Measurements from ENCODE around the gene LZTS2.
A peak's percentile ranks its signal among the peaks of the same experiment; 100 is the strongest.

LZTS2 gene

GRCh38 chr10:101041252-101041761 is 41.7 kb downstream of the LZTS2 start:
- Histone ChIP-seq H3K9me3 (ENCODE audit: low read depth, low read length) (no peaks in the 10 kb centered on the region), H3K27ac (no peak overlapping the region), H3K4me3 (no peak overlapping the region), H3K36me3 (ENCODE audit: insufficient read depth, low read length) (no peaks in the 10 kb centered on the region), H3K9ac (ENCODE audit: insufficient read length) (no peak overlapping the region)
- no peak for TF ChIP-seq EZH2 (IDR thresholded peaks at IDR 0.05)
- DNase-seq (ENCODE audit: low read depth, low spot score), result no peak

- Histone ChIP-seq H3K9ac (ENCODE audit: insufficient read length) (peak overlapping the region; percentile 67), H3K9me3 (ENCODE audit: low read depth, low read length) (no peaks in the 10 kb centered on the region)
- DNase-seq (ENCODE audit: low read depth, low spot score), result no peak
These were observed 42.5 kb downstream of the LZTS2 start for GRCh38 chr10:101042118-101042517.

GRCh38 chr10:101042667-101043362 is 43.2 kb downstream of the LZTS2 start:
- TF ChIP-seq EZH2 (IDR thresholded peaks at IDR 0.05) (no peak), FOXP2 (optimal IDR thresholded peaks at IDR 0.05; ENCODE audit: control extremely low read depth, extremely low read length, insufficient read depth) (no peak), POLR2AphosphoS5 (IDR thresholded peaks at IDR 0.05; ENCODE audit: borderline replicate concordance, low read depth, low read length) (no peak; the same call in 1 of the 2 replicates)
- Histone ChIP-seq H3K27ac (peak overlapping the region; percentile 67; the same call in 1 of the 2 replicates), H3K9me3 (ENCODE audit: low read depth, low read length) (no peaks in the 10 kb centered on the region), H3K4me3 (peak overlapping the region; percentile 79), H3K36me3 (ENCODE audit: insufficient read depth, low read length) (no peaks in the 10 kb centered on the region), H3K9ac (ENCODE audit: insufficient read length) (peak overlapping the region; percentile 67)
- DNase-seq (ENCODE audit: low read depth, low spot score), result no peak

More at GRCh38 chr10:101042118-101042517, 42.5 kb downstream of the LZTS2 start:
- H3K27ac ChIP-seq, result 0 out of 2 replicates have a peak overlapping the region, but pooled peaks have one; percentile 19
- peak overlapping the region; percentile 79 for H3K4me3 ChIP-seq
- TF ChIP-seq FOXP2 (optimal IDR thresholded peaks at IDR 0.05; ENCODE audit: control extremely low read depth, extremely low read length, insufficient read depth) (no peak), EZH2 (IDR thresholded peaks at IDR 0.05) (no peak), POLR2AphosphoS5 (IDR thresholded peaks at IDR 0.05; ENCODE audit: borderline replicate concordance, low read depth, low read length) (no peak)
- no peaks in the 10 kb centered on the region for H3K36me3 ChIP-seq (ENCODE audit: insufficient read depth, low read length)

GRCh38 chr10:101043363-101043707 is 43.7 kb downstream of the LZTS2 start:
- Histone ChIP-seq H3K4me3 (peak overlapping the region; percentile 79), H3K27ac (peak overlapping the region; percentile 65; the same call in 1 of the 2 replicates), H3K9me3 (ENCODE audit: low read depth, low read length) (no peaks in the 10 kb centered on the region), H3K36me3 (ENCODE audit: insufficient read depth, low read length) (no peaks in the 10 kb centered on the region), H3K9ac (ENCODE audit: insufficient read length) (peak overlapping the region; percentile 67)
- no peak for DNase-seq (ENCODE audit: low read depth, low spot score)
- TF ChIP-seq POLR2AphosphoS5 (IDR thresholded peaks at IDR 0.05; ENCODE audit: borderline replicate concordance, low read depth, low read length) (no peak), FOXP2 (optimal IDR thresholded peaks at IDR 0.05; ENCODE audit: control extremely low read depth, extremely low read length, insufficient read depth) (no peak), EZH2 (IDR thresholded peaks at IDR 0.05) (no peak)

GRCh38 chr10:101044117-101044516 is 44.5 kb downstream of the LZTS2 start:
- no peak overlapping the region for H3K9ac ChIP-seq (ENCODE audit: insufficient read length)
- TF ChIP-seq EZH2 (IDR thresholded peaks at IDR 0.05) (no peak), FOXP2 (optimal IDR thresholded peaks at IDR 0.05; ENCODE audit: control extremely low read depth, extremely low read length, insufficient read depth) (no peak), POLR2AphosphoS5 (IDR thresholded peaks at IDR 0.05; ENCODE audit: borderline replicate concordance, low read depth, low read length) (no peak)
- DNase-seq (ENCODE audit: low read depth, low spot score), result no peak
- H3K4me3 ChIP-seq, result no peak overlapping the region
- no peaks in the 10 kb centered on the region for H3K36me3 ChIP-seq (ENCODE audit: insufficient read depth, low read length)
- no peaks in the 10 kb centered on the region for H3K9me3 ChIP-seq (ENCODE audit: low read depth, low read length)
- H3K27ac ChIP-seq, result no peak overlapping the region

GRCh38 chr10:101046332-101047238 is 47.0 kb downstream of the LZTS2 start:
- no peak for DNase-seq (ENCODE audit: low read depth, low spot score)
- Histone ChIP-seq H3K36me3 (ENCODE audit: insufficient read depth, low read length) (no peaks in the 10 kb centered on the region), H3K9ac (ENCODE audit: insufficient read length) (no peak overlapping the region)

GRCh38 chr10:101047268-101047667 is 47.7 kb downstream of the LZTS2 start:
- no peaks in the 10 kb centered on the region for H3K9me3 ChIP-seq (ENCODE audit: low read depth, low read length)
- H3K27ac ChIP-seq, result no peak overlapping the region
- no peaks in the 10 kb centered on the region for H3K36me3 ChIP-seq (ENCODE audit: insufficient read depth, low read length)

More at GRCh38 chr10:101046332-101047238, 47.0 kb downstream of the LZTS2 start:
- no peaks in the 10 kb centered on the region for H3K9me3 ChIP-seq (ENCODE audit: low read depth, low read length)
- H3K27ac ChIP-seq, result no peak overlapping the region
- peak overlapping the region; percentile 9; the same call in 1 of the 2 replicates for H3K4me3 ChIP-seq
- no peak for TF ChIP-seq EZH2 (IDR thresholded peaks at IDR 0.05)
- no peak for TF ChIP-seq POLR2AphosphoS5 (IDR thresholded peaks at IDR 0.05; ENCODE audit: borderline replicate concordance, low read depth, low read length)
- TF ChIP-seq FOXP2 (optimal IDR thresholded peaks at IDR 0.05; ENCODE audit: control extremely low read depth, extremely low read length, insufficient read depth), result no peak

More at GRCh38 chr10:101047268-101047667, 47.7 kb downstream of the LZTS2 start:
- no peak for DNase-seq (ENCODE audit: low read depth, low spot score)
- no peak overlapping the region for H3K4me3 ChIP-seq
- TF ChIP-seq FOXP2 (optimal IDR thresholded peaks at IDR 0.05; ENCODE audit: control extremely low read depth, extremely low read length, insufficient read depth), result no peak
- no peak for TF ChIP-seq POLR2AphosphoS5 (IDR thresholded peaks at IDR 0.05; ENCODE audit: borderline replicate concordance, low read depth, low read length)
- TF ChIP-seq EZH2 (IDR thresholded peaks at IDR 0.05), result no peak
- no peak overlapping the region for H3K9ac ChIP-seq (ENCODE audit: insufficient read length)
